Esophagus muscularis mucosa (tissue), 3 donors: ENCODE results near the gene FRMD4A.

Experiments
- POLR2A ChIP-seq: fragments of 450-650 bp; IDR thresholded peaks from one replicate; pipeline ENCODE4 v1.6.1; 2017; ENCODE audit warnings: antibody characterized with exemption, moderate library complexity, mild to moderate bottlenecking, low read depth
- TF ChIP-seq, protein P1 (sequence below), 3 experiments: fragments of 200-600 bp in 2 of 3; fragments of 450-650 bp in 1 of 3; sonication (generic) in 2 of 3; IDR thresholded peaks; one replicate each; pipeline ENCODE4 v1.5.1; 2017 to 2019; ENCODE audit warnings: antibody characterized with exemption in 3 of 3, mild to moderate bottlenecking in 2 of 3, moderate library complexity in 1 of 3

DNA sequence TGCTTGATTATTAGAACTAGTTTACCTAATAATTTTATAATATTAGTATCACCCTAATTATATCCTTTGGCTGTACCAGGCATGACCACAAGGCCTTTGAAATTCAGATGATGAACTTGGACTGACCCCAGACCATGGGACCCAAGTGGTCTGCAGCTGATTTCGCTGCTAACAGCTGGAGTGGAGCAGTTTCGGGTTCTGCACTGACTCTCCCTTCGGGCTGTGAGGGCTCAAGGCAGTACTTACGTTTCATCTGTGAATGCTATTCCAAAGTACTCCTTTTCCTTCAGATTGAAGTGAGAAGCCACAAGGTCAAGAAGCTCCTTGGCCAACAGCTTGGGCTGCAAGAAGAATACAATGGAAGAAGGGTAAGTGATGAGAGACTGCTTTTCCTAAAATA is 520.2 kb downstream of the FRMD4A start:
- TF ChIP-seq, protein P1, sequence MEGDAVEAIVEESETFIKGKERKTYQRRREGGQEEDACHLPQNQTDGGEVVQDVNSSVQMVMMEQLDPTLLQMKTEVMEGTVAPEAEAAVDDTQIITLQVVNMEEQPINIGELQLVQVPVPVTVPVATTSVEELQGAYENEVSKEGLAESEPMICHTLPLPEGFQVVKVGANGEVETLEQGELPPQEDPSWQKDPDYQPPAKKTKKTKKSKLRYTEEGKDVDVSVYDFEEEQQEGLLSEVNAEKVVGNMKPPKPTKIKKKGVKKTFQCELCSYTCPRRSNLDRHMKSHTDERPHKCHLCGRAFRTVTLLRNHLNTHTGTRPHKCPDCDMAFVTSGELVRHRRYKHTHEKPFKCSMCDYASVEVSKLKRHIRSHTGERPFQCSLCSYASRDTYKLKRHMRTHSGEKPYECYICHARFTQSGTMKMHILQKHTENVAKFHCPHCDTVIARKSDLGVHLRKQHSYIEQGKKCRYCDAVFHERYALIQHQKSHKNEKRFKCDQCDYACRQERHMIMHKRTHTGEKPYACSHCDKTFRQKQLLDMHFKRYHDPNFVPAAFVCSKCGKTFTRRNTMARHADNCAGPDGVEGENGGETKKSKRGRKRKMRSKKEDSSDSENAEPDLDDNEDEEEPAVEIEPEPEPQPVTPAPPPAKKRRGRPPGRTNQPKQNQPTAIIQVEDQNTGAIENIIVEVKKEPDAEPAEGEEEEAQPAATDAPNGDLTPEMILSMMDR (IDR thresholded peaks at IDR 0.05): no peak
- TF ChIP-seq POLR2A: no peak
